HEK293 (cell line): ENCODE results near the gene APC2.

Experiments
- GFI1B ChIP-seq: fragments of 450-650 bp; formaldehyde crosslinking; IDR thresholded peaks from 2 replicates; pipeline ENCODE4 v1.5.1; 2016; ENCODE audit warnings: missing biosample characterization, missing genetic modification characterization
- GLIS1 ChIP-seq: fragments of 450-650 bp; formaldehyde crosslinking; IDR thresholded peaks from 2 replicates; pipeline ENCODE4 v1.5.1; 2016; ENCODE audit warnings: missing biosample characterization, missing genetic modification characterization
- HOXD13 ChIP-seq: sonication (generic); formaldehyde crosslinking; IDR thresholded peaks from 2 replicates; pipeline ENCODE4 v1.8.0; 2022; ENCODE audit warnings: missing genetic modification reagents, borderline replicate concordance
- KLF7 ChIP-seq: fragments of 450-650 bp; formaldehyde crosslinking; IDR thresholded peaks from 2 replicates; pipeline ENCODE4 v1.5.1; 2016; ENCODE audit warnings: missing biosample characterization, missing genetic modification characterization, borderline replicate concordance
- PRDM4 ChIP-seq: fragments of 450-650 bp; formaldehyde crosslinking; IDR thresholded peaks from 2 replicates; pipeline ENCODE4 v1.5.1; 2017; ENCODE audit warnings: missing biosample characterization, missing genetic modification characterization
- PRDM6 ChIP-seq: fragments of 450-650 bp; formaldehyde crosslinking; IDR thresholded peaks from 2 replicates; pipeline ENCODE4 v1.5.1; 2017; ENCODE audit warnings: missing biosample characterization, missing genetic modification characterization
- SCRT1 ChIP-seq: fragments of 450-650 bp; formaldehyde crosslinking; IDR thresholded peaks from 2 replicates; pipeline ENCODE4 v1.5.1; 2016; ENCODE audit warnings: missing biosample characterization, missing genetic modification characterization, borderline replicate concordance
- ZEB2 ChIP-seq: fragments of 450-650 bp; formaldehyde crosslinking; IDR thresholded peaks from 2 replicates; pipeline ENCODE4 v1.5.1; 2016; ENCODE audit warnings: missing biosample characterization, missing genetic modification characterization
- ZFP3 ChIP-seq: fragments of 450-650 bp; formaldehyde crosslinking; IDR thresholded peaks from 2 replicates; pipeline ENCODE4 v1.5.1; 2016; ENCODE audit warnings: low read depth, missing biosample characterization, missing genetic modification characterization
- ZNF10 ChIP-seq: fragments of 450-650 bp; formaldehyde crosslinking; IDR thresholded peaks from 2 replicates; pipeline ENCODE4 v1.5.1; 2017; ENCODE audit warnings: missing biosample characterization, missing genetic modification characterization
- ZNF138 ChIP-seq: fragments of 450-650 bp; formaldehyde crosslinking; IDR thresholded peaks from 2 replicates; pipeline ENCODE4 v1.5.1; 2016; ENCODE audit warnings: missing biosample characterization, missing genetic modification characterization, borderline replicate concordance
- ZNF140 ChIP-seq: fragments of 450-650 bp; formaldehyde crosslinking; IDR thresholded peaks from 2 replicates; pipeline ENCODE4 v1.5.1; 2016; ENCODE audit warnings: missing biosample characterization, missing genetic modification characterization
- ZNF16 ChIP-seq: fragments of 450-650 bp; formaldehyde crosslinking; IDR thresholded peaks from 2 replicates; pipeline ENCODE4 v1.5.1; 2016; ENCODE audit warnings: low read depth, missing biosample characterization, missing genetic modification characterization
- ZNF211 ChIP-seq: fragments of 450-650 bp; formaldehyde crosslinking; IDR thresholded peaks from 2 replicates; pipeline ENCODE4 v1.5.1; 2016; ENCODE audit warnings: low read depth, missing biosample characterization, missing genetic modification characterization
- ZNF221 ChIP-seq: fragments of 450-650 bp; formaldehyde crosslinking; IDR thresholded peaks from 2 replicates; pipeline ENCODE4 v1.5.1; 2017; ENCODE audit warnings: missing biosample characterization, missing genetic modification characterization, borderline replicate concordance
- ZNF292 ChIP-seq: fragments of 450-650 bp; formaldehyde crosslinking; IDR thresholded peaks from 2 replicates; pipeline ENCODE4 v1.5.1; 2016; ENCODE audit warnings: low read depth, missing biosample characterization, missing genetic modification characterization, borderline replicate concordance
- ZNF335 ChIP-seq: fragments of 450-650 bp; formaldehyde crosslinking; conservative IDR thresholded peaks from 2 replicates; pipeline ENCODE4 v1.5.1; 2016; ENCODE audit warnings: missing biosample characterization, missing genetic modification characterization
- ZNF350 ChIP-seq: fragments of 450-650 bp; formaldehyde crosslinking; IDR thresholded peaks from 2 replicates; pipeline ENCODE4 v1.5.0; 2017; ENCODE audit warnings: missing biosample characterization, mild to moderate bottlenecking, missing genetic modification characterization
- ZNF37A ChIP-seq: fragments of 450-650 bp; IDR thresholded peaks from 2 replicates; pipeline ENCODE4 v1.5.1; 2018; ENCODE audit warnings: missing biosample characterization, missing genetic modification characterization
- ZNF394 ChIP-seq: fragments of 450-650 bp; formaldehyde crosslinking; IDR thresholded peaks from 2 replicates; pipeline ENCODE4 v1.5.1; 2016; ENCODE audit warnings: missing biosample characterization, missing genetic modification characterization, mild to moderate bottlenecking, moderate library complexity, borderline replicate concordance
- ZNF426 ChIP-seq: fragments of 450-650 bp; formaldehyde crosslinking; IDR thresholded peaks from 2 replicates; pipeline ENCODE4 v1.5.1; 2017; ENCODE audit warnings: missing biosample characterization, missing genetic modification characterization, mild to moderate bottlenecking, inconsistent platforms, moderate library complexity
- ZNF433 ChIP-seq: fragments of 450-650 bp; formaldehyde crosslinking; IDR thresholded peaks from 2 replicates; pipeline ENCODE4 v1.5.1; 2016; ENCODE audit warnings: missing biosample characterization, missing genetic modification characterization, low read depth
- ZNF488 ChIP-seq: fragments of 450-650 bp; formaldehyde crosslinking; IDR thresholded peaks from 2 replicates; pipeline ENCODE4 v1.5.1; 2016; ENCODE audit warnings: missing biosample characterization, missing genetic modification characterization
- ZNF544 ChIP-seq: fragments of 450-650 bp; formaldehyde crosslinking; IDR thresholded peaks from 2 replicates; pipeline ENCODE4 v1.5.0; 2017; ENCODE audit warnings: missing biosample characterization, missing genetic modification characterization
- ZNF580 ChIP-seq: fragments of 450-650 bp; formaldehyde crosslinking; IDR thresholded peaks from 2 replicates; pipeline ENCODE4 v1.5.1; 2016; ENCODE audit warnings: missing biosample characterization, missing genetic modification characterization
- ZNF585B ChIP-seq: fragments of 450-650 bp; formaldehyde crosslinking; IDR thresholded peaks from 2 replicates; pipeline ENCODE4 v1.5.1; 2016; ENCODE audit warnings: missing biosample characterization, missing genetic modification characterization
- ZNF621 ChIP-seq: fragments of 450-650 bp; formaldehyde crosslinking; IDR thresholded peaks from 2 replicates; pipeline ENCODE4 v1.5.1; 2017; ENCODE audit warnings: missing biosample characterization, missing genetic modification characterization
- ZNF645 ChIP-seq: fragments of 450-650 bp; formaldehyde crosslinking; IDR thresholded peaks from 2 replicates; pipeline ENCODE4; 2016; ENCODE audit warnings: missing biosample characterization, missing genetic modification characterization
- ZNF664 ChIP-seq: fragments of 450-650 bp; formaldehyde crosslinking; IDR thresholded peaks from 2 replicates; pipeline ENCODE4 v1.5.1; 2016; ENCODE audit warnings: missing biosample characterization, missing genetic modification characterization
- ZNF692 ChIP-seq: fragments of 450-650 bp; formaldehyde crosslinking; IDR thresholded peaks from 2 replicates; pipeline ENCODE4 v1.5.1; 2016; ENCODE audit warnings: missing biosample characterization, missing genetic modification characterization
- ZNF747 ChIP-seq: fragments of 450-650 bp; formaldehyde crosslinking; IDR thresholded peaks from 2 replicates; pipeline ENCODE4 v1.5.1; 2016; ENCODE audit warnings: missing biosample characterization, missing genetic modification characterization
- ZNF776 ChIP-seq: fragments of 450-650 bp; formaldehyde crosslinking; IDR thresholded peaks from 2 replicates; pipeline ENCODE4 v1.5.0; 2017; ENCODE audit warnings: missing biosample characterization, missing genetic modification characterization, borderline replicate concordance
- ZNF843 ChIP-seq: fragments of 450-650 bp; formaldehyde crosslinking; IDR thresholded peaks from 2 replicates; pipeline ENCODE4 v1.5.1; 2016; ENCODE audit warnings: missing biosample characterization, missing genetic modification characterization

APC2 gene

GRCh38 chr19:1490311-1491113 is 40.6 kb downstream of the APC2 start, which contains the start of gene PCSK4 (continued):
- TF ChIP-seq ZNF580 (tag by site-specific recombination) (peak; percentile 44; the same call in 1 of the 2 replicates), ZNF138 (tag by site-specific recombination) (no peak), ZNF221 (no peak), ZNF433 (tag by site-specific recombination) (no peak), ZNF664 (tag by site-specific recombination) (no peak), ZNF843 (tag by site-specific recombination) (0 out of 2 replicates have a peak, but pooled peaks have one; percentile 36), PRDM6 (tag by site-specific recombination) (no peak), ZNF776 (tag by site-specific recombination) (no peak), ZNF585B (no peak), ZNF37A (tag by site-specific recombination) (no peak), ZEB2 (tag by site-specific recombination) (peak; percentile 66; the same call in 1 of the 2 replicates), ZNF10 (tag by site-specific recombination) (peak; percentile 89; the same call in 1 of the 2 replicates), GFI1B (no peak), KLF7 (no peak; the same call in 1 of the 2 replicates), ZNF350 (tag by site-specific recombination) (no peak), SCRT1 (no peak), ZNF621 (tag by site-specific recombination) (no peak), ZNF16 (tag by site-specific recombination) (no peak), ZNF335 (peak; percentile 95), ZNF394 (no peak; the same call in 1 of the 2 replicates), GLIS1 (tag by site-specific recombination) (peak; percentile 38; the same call in 1 of the 2 replicates), PRDM4 (tag by site-specific recombination) (no peak), ZNF645 (tag by site-specific recombination) (no peak), ZNF292 (tag by site-specific recombination) (no peak), ZNF211 (no peak), ZNF140 (no peak), ZFP3 (tag by site-specific recombination) (no peak), ZNF692 (tag by site-specific recombination) (peak; percentile 99), HOXD13 (CRISPR knock-in tag) (no peak), ZNF747 (tag by site-specific recombination) (no peak), ZNF426 (tag by site-specific recombination) (no peak), ZNF544 (tag by site-specific recombination) (no peak), ZNF488 (tag by site-specific recombination) (no peak)
